Endodermal cell (in vitro differentiated cells): ENCODE data around the gene COL9A2. TPM values are rescaled to one million over a fixed set of nuclear protein-coding genes. Genes with fewer than 3 reads are reported as not detected.

ENCODE experiments used
- DNase-seq: peaks from one replicate; pipeline ENCODE4 v3.0.0-alpha.2; 2017
- H3K27ac ChIP-seq: 2 replicates; pipeline ENCODE4 v1.5.1; 2013; ENCODE audit warnings: mild to moderate bottlenecking, low read depth, low read length, moderate library complexity
- H3K27me3 ChIP-seq: 2 replicates; pipeline ENCODE4 v1.6.1; 2013; ENCODE audit warnings: mild to moderate bottlenecking, low read length, moderate library complexity; ENCODE audit not compliant: insufficient read depth, control insufficient read depth, poor library complexity, severe bottlenecking
- H3K36me3 ChIP-seq: 2 replicates; pipeline ENCODE4 v1.7.0; 2013; ENCODE audit warnings: mild to moderate bottlenecking, low read length, moderate library complexity; ENCODE audit not compliant: control insufficient read depth, insufficient read depth
- H3K4me1 ChIP-seq: one replicate; pipeline ENCODE4 v1.7.0; 2013; ENCODE audit warnings: low read length; ENCODE audit not compliant: control insufficient read depth, insufficient read depth
- H3K4me3 ChIP-seq: 2 replicates; pipeline ENCODE4 v1.5.1; 2013; ENCODE audit warnings: mild to moderate bottlenecking, low read length, moderate library complexity
- H3K9ac ChIP-seq: 2 replicates; pipeline ENCODE4 v1.6.1; 2013; ENCODE audit warnings: mild to moderate bottlenecking, low read length, moderate library complexity; ENCODE audit not compliant: poor library complexity, severe bottlenecking; ENCODE audit errors: extremely low read depth
- H3K9me3 ChIP-seq: 2 replicates; pipeline ENCODE4 v1.6.1; 2013; ENCODE audit warnings: mild to moderate bottlenecking, low read length, moderate library complexity; ENCODE audit not compliant: control insufficient read depth
- H3K27ac Mint-ChIP-seq: 2 replicates; pipeline ENCODE4 v1.8.0; 2020; ENCODE audit warnings: mixed read lengths
- H3K27me3 Mint-ChIP-seq: 2 replicates; pipeline ENCODE4 v1.8.0; 2021; ENCODE audit warnings: mild to moderate bottlenecking, mixed read lengths; ENCODE audit not compliant: insufficient read depth
- H3K36me3 Mint-ChIP-seq: 2 replicates; pipeline ENCODE4 v1.8.0; 2020; ENCODE audit warnings: low read depth, mixed read lengths
- H3K4me1 Mint-ChIP-seq: 2 replicates; pipeline ENCODE4 v1.8.0; 2020; ENCODE audit warnings: mixed read lengths
- H3K4me3 Mint-ChIP-seq: 2 replicates; pipeline ENCODE4 v1.8.0; 2020; ENCODE audit warnings: mild to moderate bottlenecking, moderate library complexity, mixed read lengths
- H3K9me3 Mint-ChIP-seq: 2 replicates; pipeline ENCODE4 v1.8.0; 2020; ENCODE audit warnings: mild to moderate bottlenecking, mixed read lengths
- WGBS, 2 experiments: methylation state at CpG; one replicate each; pipeline versions ENCODE4 v1.1.5 to v1.1.7; 2013; ENCODE audit warnings: missing lambda C conversion rate in 2 of 2, mixed read lengths in 1 of 2; ENCODE audit not compliant: insufficient coverage in 1 of 2, insufficient read length in 1 of 2; 5-methylcytosine and 5-hydroxymethylcytosine counted together
- total RNA-seq, 2 donors: library from RNA; stranded (reverse); fragmentation: NEBNext Ultra II Directional in 1 of 2; extraction: Animal tissue kit (Norgen Biotek cat#: 25700) in 1 of 2; gene quantifications; 2 replicates in 1 of 2; 3 replicates in 1 of 2; pipeline ENCODE4 v1.2.1, GENCODE V29; 2021
- TF ChIP-seq, protein P1 (sequence below): fragments of 200-600 bp; sonication (generic); conservative IDR thresholded peaks from 2 replicates; pipeline ENCODE4 v1.5.0; 2021; ENCODE audit warnings: antibody characterized with exemption, mild to moderate bottlenecking

COL9A2 gene
- total RNA-seq, 2 donors from 2014 or later, result 295 to 470 TPM

DNA sequence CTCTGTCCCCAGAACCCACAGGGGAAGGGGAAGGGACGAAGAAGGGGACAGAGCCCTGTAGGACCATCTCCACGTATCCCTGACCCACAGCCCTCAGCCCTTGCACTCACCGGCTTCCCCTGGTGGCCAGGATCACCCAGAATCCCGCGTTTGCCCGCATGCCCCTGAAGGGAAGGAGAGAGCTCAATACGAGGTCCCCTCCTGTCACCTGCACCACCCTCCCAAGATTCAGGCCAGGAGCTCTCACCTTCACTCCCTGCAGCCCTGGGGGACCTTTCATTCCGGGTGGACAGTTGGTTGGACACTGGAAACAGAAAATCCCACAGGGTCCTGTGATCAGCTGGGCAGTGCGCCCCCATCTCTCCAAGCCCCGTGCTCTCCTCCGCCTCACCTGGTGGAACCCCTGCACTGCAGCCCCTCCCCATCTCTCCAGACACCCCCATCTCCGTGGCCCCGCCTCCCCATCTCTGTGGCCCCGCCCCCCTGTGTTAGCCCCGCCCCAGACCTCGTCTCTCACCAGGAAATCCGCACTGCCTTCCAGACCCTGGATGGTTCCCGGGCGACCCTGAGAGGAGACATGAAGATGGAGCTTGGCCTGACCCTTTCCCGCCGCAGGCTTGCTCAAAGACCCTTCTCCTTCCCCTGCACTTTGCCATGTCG, 6.0 kb downstream of the COL9A2 start:
- H3K9ac ChIP-seq, result no peak overlapping the region
- peaks cover 10% of the 10 kb centered on the region for H3K4me1 ChIP-seq
- TF ChIP-seq, protein P1, sequence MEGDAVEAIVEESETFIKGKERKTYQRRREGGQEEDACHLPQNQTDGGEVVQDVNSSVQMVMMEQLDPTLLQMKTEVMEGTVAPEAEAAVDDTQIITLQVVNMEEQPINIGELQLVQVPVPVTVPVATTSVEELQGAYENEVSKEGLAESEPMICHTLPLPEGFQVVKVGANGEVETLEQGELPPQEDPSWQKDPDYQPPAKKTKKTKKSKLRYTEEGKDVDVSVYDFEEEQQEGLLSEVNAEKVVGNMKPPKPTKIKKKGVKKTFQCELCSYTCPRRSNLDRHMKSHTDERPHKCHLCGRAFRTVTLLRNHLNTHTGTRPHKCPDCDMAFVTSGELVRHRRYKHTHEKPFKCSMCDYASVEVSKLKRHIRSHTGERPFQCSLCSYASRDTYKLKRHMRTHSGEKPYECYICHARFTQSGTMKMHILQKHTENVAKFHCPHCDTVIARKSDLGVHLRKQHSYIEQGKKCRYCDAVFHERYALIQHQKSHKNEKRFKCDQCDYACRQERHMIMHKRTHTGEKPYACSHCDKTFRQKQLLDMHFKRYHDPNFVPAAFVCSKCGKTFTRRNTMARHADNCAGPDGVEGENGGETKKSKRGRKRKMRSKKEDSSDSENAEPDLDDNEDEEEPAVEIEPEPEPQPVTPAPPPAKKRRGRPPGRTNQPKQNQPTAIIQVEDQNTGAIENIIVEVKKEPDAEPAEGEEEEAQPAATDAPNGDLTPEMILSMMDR, result peak; percentile 52
- H3K36me3 Mint-ChIP-seq, result peaks cover 49% of the 10 kb centered on the region
- H3K27me3 Mint-ChIP-seq, result peaks cover 14% of the 10 kb centered on the region
- H3K9me3 Mint-ChIP-seq, result no peaks in the 10 kb centered on the region
- H3K4me3 Mint-ChIP-seq, result no peak overlapping the region
- peaks cover 11% of the 10 kb centered on the region for H3K4me1 Mint-ChIP-seq
- no peaks in the 10 kb centered on the region for H3K9me3 ChIP-seq
- peak; percentile 72 for DNase-seq
- 88 to 93% methylated on average over 3 to 22 of the region's 22 CpGs for WGBS, 2 experiments
- no peak overlapping the region for H3K27ac Mint-ChIP-seq
- peaks cover 61% of the 10 kb centered on the region for H3K36me3 ChIP-seq
- H3K4me3 ChIP-seq, result no peak overlapping the region
- peaks cover 5% of the 10 kb centered on the region for H3K27me3 ChIP-seq
- no peak overlapping the region for H3K27ac ChIP-seq

DNA sequence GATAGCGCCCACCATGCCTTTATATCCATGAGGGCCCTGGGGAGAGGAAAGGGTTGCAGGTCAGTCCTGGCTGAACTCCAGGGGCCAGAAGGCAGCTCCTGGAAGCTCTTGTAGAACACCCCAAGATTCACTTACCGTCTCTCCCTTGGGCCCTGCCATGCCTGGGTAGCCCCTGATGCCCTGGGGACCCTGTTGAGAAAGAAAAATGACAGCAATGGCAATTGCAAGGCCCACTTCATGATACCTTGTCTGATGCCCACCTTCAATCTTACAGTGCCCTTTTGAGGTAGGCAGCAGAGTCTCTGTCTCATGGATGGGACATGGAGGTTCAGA, 7.0 kb downstream of the COL9A2 start:
- Mint-ChIP-seq H3K4me3 (no peak overlapping the region), H3K4me1 (peaks cover 11% of the 10 kb centered on the region), H3K27ac (no peak overlapping the region), H3K27me3 (peaks cover 7% of the 10 kb centered on the region), H3K9me3 (no peaks in the 10 kb centered on the region), H3K36me3 (peaks cover 57% of the 10 kb centered on the region)
- Histone ChIP-seq H3K9me3 (no peaks in the 10 kb centered on the region), H3K36me3 (peaks cover 68% of the 10 kb centered on the region), H3K27ac (no peak overlapping the region), H3K27me3 (no peaks in the 10 kb centered on the region), H3K4me1 (peaks cover 9% of the 10 kb centered on the region), H3K4me3 (no peak overlapping the region), H3K9ac (no peak overlapping the region)
- TF ChIP-seq, protein P1, result no peak
- no peak for DNase-seq
- WGBS, 2 experiments, result 99% methylated on average over 2 of the region's 2 CpGs; no CpG with 5 or more reads in 1 of the 2 experiments

DNA sequence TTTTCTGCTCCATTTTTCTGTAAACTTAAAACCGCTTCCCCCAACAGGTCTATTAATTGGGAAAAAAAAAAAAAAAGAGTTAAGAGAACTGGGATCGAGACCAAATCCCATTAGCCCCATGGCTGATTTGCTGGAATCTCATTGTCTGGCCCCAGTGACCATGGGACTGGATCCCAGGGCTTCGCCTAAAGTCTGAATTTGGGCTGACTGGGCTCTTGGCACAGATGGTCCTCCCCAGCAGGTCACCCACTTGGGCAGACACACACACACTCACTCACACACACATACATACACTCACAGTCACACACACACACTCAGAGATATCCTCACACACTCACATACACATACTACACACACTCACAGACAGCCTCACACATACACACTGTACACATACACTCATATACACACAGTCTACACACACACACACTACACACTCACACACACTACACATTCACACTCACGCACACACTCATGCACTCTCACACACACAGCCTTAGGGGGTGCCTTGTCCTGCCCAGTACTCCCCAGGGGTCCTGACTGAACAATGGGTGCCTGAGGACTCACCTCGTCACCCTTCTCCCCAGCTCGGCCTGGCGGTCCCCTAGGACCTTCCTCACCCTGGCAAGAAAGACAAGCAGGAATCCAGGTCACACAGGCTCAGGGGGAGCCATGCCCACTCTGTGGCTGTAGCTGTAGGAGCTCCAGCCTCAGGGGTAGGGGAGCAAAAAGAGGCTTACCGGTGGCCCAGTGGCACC, 7.5 kb downstream of the COL9A2 start:
- H3K36me3 ChIP-seq, result peaks cover 68% of the 10 kb centered on the region
- no peak overlapping the region for H3K27ac Mint-ChIP-seq
- DNase-seq, result no peak
- peaks cover 4% of the 10 kb centered on the region for H3K4me1 ChIP-seq
- peaks cover 56% of the 10 kb centered on the region for H3K36me3 Mint-ChIP-seq
- peak overlapping the region; percentile 45 for H3K9ac ChIP-seq
- 78 to 81% methylated on average over 1 to 8 of the region's 8 CpGs for WGBS, 2 experiments
- H3K4me3 Mint-ChIP-seq, result no peak overlapping the region
- H3K4me1 Mint-ChIP-seq, result peaks cover 5% of the 10 kb centered on the region
- TF ChIP-seq, protein P1, result no peak
- peak overlapping the region; percentile 48 for H3K4me3 ChIP-seq
- no peak overlapping the region for H3K27ac ChIP-seq
- no peaks in the 10 kb centered on the region for H3K9me3 Mint-ChIP-seq
- H3K27me3 ChIP-seq, result no peaks in the 10 kb centered on the region
- peaks cover 5% of the 10 kb centered on the region for H3K27me3 Mint-ChIP-seq
- H3K9me3 ChIP-seq, result no peaks in the 10 kb centered on the region
